Measurements from ENCODE around the gene CDK6. TPM values are rescaled to one million over a fixed set of nuclear protein-coding genes. Genes with fewer than 3 reads are reported as not detected.

Gene CDK6
- total and polyA plus RNA-seq, 2 of the 8 experiments (the other 6 are each of a cell fraction or from before 2014, with no cell fraction given), result 5.9 to 18.9 TPM

DNA sequence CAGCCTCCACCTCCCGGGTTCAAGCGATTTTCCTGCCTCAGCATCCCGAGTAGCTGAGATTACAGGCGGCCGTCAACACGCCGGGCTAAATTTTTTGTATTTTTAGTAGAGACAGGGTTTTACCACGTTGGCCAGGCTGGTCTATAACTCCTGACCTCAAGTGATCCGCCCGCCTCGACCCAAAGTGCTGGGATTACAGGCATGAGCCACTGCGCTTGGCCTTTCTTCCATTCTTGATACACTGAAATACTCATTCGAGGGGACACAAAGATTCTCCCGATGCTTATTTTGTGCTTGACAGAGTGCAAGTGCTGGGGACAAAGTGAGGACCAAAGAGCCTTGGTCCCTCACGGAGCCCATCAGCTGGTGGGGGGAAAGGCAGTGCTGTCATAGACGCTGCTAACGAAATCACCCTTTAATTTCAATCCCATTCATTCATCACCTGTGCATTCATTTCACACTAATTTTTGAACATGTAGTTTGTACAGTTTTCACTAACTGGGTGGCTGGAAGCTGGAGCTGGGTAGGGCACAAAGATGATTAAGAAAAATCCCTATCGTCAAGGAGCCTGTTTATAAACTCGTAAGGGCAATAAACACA lies 245.6 kb downstream of the CDK6 start (continued):
- TF ChIP-seq ZNF274 (IDR thresholded peaks at IDR 0.05; ENCODE audit: borderline replicate concordance, extremely low read depth, low read length) (no peak), SRF (IDR thresholded peaks at IDR 0.05; ENCODE audit: low read depth, low read length) (no peak), HDAC6 (IDR thresholded peaks at IDR 0.05; ENCODE audit: low read depth, low read length) (no peak), TAF7 (optimal IDR thresholded peaks at IDR 0.05; ENCODE audit: borderline replicate concordance, low read depth, low read length) (no peak), JUN (IDR thresholded peaks at IDR 0.05; ENCODE audit: low read depth, low read length) (no peak), KDM5A (IDR thresholded peaks at IDR 0.05; ENCODE audit: low read length) (no peak), POLR2A (IDR thresholded peaks at IDR 0.05; ENCODE audit: control extremely low read depth in 1 of 2, low read depth in 2 of 2, low read length in 2 of 2) (no peak), SIRT6 (IDR thresholded peaks at IDR 0.05; ENCODE audit: low read length) (no peak), JUND (IDR thresholded peaks at IDR 0.05; ENCODE audit: low read length) (no peak)
- TF ChIP-seq, protein P1, sequence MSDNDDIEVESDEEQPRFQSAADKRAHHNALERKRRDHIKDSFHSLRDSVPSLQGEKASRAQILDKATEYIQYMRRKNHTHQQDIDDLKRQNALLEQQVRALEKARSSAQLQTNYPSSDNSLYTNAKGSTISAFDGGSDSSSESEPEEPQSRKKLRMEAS (IDR thresholded peaks at IDR 0.05), result no peak

Measured in H1 (cell line).